Gastroesophageal sphincter (tissue), 3 donors: Measurements from ENCODE around the gene KCNK15.

Experiments used
- POLR2A ChIP-seq, 2 donors: fragments of 450-650 bp; IDR thresholded peaks; one replicate each; pipeline ENCODE4 v1.6.1; 2017; ENCODE audit warnings: antibody characterized with exemption in 2 of 2, mild to moderate bottlenecking in 2 of 2, moderate library complexity in 1 of 2
- POLR2AphosphoS5 ChIP-seq: sonication (generic); formaldehyde crosslinking; IDR thresholded peaks from one replicate; pipeline ENCODE4 v1.6.1; 2017; ENCODE audit warnings: antibody characterized with exemption
- TF ChIP-seq, protein P1 (sequence below), 4 experiments: fragments of 200-600 bp in 2 of 4; fragments of 450-650 bp in 2 of 4; sonication (generic) in 1 of 4; IDR thresholded peaks; one replicate each; pipeline ENCODE4 v1.5.1; 2017 to 2019; ENCODE audit warnings: antibody characterized with exemption in 4 of 4, mild to moderate bottlenecking in 2 of 4, moderate library complexity in 2 of 4

DNA sequence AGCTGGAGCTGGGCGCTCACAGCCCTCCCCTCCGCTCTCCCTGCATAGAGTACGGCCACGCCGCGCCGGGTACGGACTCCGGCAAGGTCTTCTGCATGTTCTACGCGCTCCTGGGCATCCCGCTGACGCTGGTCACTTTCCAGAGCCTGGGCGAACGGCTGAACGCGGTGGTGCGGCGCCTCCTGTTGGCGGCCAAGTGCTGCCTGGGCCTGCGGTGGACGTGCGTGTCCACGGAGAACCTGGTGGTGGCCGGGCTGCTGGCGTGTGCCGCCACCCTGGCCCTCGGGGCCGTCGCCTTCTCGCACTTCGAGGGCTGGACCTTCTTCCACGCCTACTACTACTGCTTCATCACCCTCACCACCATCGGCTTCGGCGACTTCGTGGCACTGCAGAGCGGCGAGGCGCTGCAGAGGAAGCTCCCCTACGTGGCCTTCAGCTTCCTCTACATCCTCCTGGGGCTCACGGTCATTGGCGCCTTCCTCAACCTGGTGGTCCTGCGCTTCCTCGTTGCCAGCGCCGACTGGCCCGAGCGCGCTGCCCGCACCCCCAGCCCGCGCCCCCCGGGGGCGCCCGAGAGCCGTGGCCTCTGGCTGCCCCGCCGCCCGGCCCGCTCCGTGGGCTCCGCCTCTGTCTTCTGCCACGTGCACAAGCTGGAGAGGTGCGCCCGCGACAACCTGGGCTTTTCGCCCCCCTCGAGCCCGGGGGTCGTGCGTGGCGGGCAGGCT lies 4.6 kb downstream of the KCNK15 start:
- no peak for TF ChIP-seq POLR2A (IDR thresholded peaks at IDR 0.05)
- TF ChIP-seq, protein P1, sequence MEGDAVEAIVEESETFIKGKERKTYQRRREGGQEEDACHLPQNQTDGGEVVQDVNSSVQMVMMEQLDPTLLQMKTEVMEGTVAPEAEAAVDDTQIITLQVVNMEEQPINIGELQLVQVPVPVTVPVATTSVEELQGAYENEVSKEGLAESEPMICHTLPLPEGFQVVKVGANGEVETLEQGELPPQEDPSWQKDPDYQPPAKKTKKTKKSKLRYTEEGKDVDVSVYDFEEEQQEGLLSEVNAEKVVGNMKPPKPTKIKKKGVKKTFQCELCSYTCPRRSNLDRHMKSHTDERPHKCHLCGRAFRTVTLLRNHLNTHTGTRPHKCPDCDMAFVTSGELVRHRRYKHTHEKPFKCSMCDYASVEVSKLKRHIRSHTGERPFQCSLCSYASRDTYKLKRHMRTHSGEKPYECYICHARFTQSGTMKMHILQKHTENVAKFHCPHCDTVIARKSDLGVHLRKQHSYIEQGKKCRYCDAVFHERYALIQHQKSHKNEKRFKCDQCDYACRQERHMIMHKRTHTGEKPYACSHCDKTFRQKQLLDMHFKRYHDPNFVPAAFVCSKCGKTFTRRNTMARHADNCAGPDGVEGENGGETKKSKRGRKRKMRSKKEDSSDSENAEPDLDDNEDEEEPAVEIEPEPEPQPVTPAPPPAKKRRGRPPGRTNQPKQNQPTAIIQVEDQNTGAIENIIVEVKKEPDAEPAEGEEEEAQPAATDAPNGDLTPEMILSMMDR (IDR thresholded peaks at IDR 0.05) = peak in 3 of 4 experiments; percentile 30 to 44 (median 40)
- no peak for TF ChIP-seq POLR2AphosphoS5
